Measurements from ENCODE around the gene PALLD.

PALLD gene

DNA sequence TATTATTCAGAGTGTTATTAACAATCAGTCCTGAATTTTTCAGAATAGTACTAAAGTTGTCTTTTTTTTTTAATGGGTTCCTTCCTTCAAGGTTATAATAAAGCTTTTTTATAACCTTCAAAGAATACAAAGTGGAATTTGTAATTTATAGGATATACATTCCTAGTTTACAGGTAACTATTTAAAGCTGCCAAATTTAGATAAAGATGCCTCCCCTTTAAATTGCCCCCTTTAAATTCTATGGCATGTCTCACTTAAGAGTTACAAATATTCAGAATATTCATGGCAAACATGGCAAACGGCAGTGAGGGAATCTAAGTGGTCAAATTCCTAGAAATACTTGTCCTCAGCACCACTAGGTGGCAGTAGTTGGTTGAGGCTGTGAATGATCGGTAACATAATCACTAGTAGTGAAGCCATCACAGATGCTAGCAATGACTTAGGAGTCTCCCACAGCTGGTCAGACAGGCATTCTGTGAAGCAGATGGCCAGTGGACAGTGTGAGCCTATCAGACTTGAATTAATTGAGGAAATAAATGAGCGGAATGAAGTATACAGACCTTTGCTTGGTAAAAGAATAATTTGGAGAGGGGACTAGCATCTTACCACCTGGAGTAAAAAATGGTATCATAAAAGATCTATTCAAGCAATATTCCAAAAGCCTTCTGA lies 426.8 kb downstream of the PALLD start:
- no peaks in the 10 kb centered on the region for H4K20me1 ChIP-seq (ENCODE audit: insufficient read depth, low read length)
- H3K4me3 ChIP-seq (ENCODE audit: low read depth in 1 of 2, low read length in 2 of 2), result no peak overlapping the region
- H3K4me2 ChIP-seq (ENCODE audit: insufficient read depth, low read length), result no peak overlapping the region
- no peaks in the 10 kb centered on the region; the same call in 1 of the 2 replicates for H3K36me3 ChIP-seq (ENCODE audit: insufficient read depth, low read length)
- peak; percentile 90 for ATAC-seq (ENCODE audit: insufficient read depth, low read depth)
- TF ChIP-seq EZH2 (IDR thresholded peaks at IDR 0.05; ENCODE audit: borderline replicate concordance, low read depth, low read length, severe bottlenecking), result no peak
- TF ChIP-seq, protein P1, sequence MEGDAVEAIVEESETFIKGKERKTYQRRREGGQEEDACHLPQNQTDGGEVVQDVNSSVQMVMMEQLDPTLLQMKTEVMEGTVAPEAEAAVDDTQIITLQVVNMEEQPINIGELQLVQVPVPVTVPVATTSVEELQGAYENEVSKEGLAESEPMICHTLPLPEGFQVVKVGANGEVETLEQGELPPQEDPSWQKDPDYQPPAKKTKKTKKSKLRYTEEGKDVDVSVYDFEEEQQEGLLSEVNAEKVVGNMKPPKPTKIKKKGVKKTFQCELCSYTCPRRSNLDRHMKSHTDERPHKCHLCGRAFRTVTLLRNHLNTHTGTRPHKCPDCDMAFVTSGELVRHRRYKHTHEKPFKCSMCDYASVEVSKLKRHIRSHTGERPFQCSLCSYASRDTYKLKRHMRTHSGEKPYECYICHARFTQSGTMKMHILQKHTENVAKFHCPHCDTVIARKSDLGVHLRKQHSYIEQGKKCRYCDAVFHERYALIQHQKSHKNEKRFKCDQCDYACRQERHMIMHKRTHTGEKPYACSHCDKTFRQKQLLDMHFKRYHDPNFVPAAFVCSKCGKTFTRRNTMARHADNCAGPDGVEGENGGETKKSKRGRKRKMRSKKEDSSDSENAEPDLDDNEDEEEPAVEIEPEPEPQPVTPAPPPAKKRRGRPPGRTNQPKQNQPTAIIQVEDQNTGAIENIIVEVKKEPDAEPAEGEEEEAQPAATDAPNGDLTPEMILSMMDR (IDR thresholded peaks at IDR 0.05; ENCODE audit: borderline replicate concordance, extremely low read depth, low read length, poor library complexity, severe bottlenecking), result peak; percentile 81
- H3K9me3 ChIP-seq (ENCODE audit: insufficient read depth, low read length, severe bottlenecking), result no peaks in the 10 kb centered on the region
- DNase-seq, result peak; percentile 57
- no peaks in the 10 kb centered on the region for H3K27me3 ChIP-seq (ENCODE audit: insufficient read depth, low read length, poor library complexity)
- H3K79me2 ChIP-seq (ENCODE audit: insufficient read depth, low read length), result no peaks in the 10 kb centered on the region
- H3K27ac ChIP-seq (ENCODE audit: low read length), result no peak overlapping the region
- H3K9ac ChIP-seq (ENCODE audit: low read depth, low read length), result no peak overlapping the region
- no peaks in the 10 kb centered on the region for H3K4me1 ChIP-seq (ENCODE audit: insufficient read depth, low read length)
- H2AFZ ChIP-seq (ENCODE audit: low read depth, low read length), result no peak overlapping the region

- no peak overlapping the region for H3K27ac ChIP-seq (ENCODE audit: low read length)
- TF ChIP-seq, protein P1 (IDR thresholded peaks at IDR 0.05; ENCODE audit: borderline replicate concordance, extremely low read depth, low read length, poor library complexity, severe bottlenecking), result no peak
- no peak for TF ChIP-seq EZH2 (IDR thresholded peaks at IDR 0.05; ENCODE audit: borderline replicate concordance, low read depth, low read length, severe bottlenecking)
Measured at GRCh38 chr4:168924667-168925066, 427.8 kb downstream of the PALLD start.

GRCh38 chr4:168925789-168926490 lies 429.1 kb downstream of the PALLD start:
- Histone ChIP-seq H3K4me1 (ENCODE audit: insufficient read depth, low read length) (no peaks in the 10 kb centered on the region), H3K4me2 (ENCODE audit: insufficient read depth, low read length) (no peak overlapping the region), H3K27ac (ENCODE audit: low read length) (no peak overlapping the region), H2AFZ (ENCODE audit: low read depth, low read length) (no peak overlapping the region), H3K79me2 (ENCODE audit: insufficient read depth, low read length) (no peaks in the 10 kb centered on the region), H3K27me3 (ENCODE audit: insufficient read depth, low read length, poor library complexity) (no peaks in the 10 kb centered on the region), H4K20me1 (ENCODE audit: insufficient read depth, low read length) (no peaks in the 10 kb centered on the region), H3K36me3 (ENCODE audit: insufficient read depth, low read length) (peaks cover 2% of the 10 kb centered on the region; the same call in 1 of the 2 replicates), H3K4me3 (ENCODE audit: low read depth in 1 of 2, low read length in 2 of 2) (no peak overlapping the region), H3K9me3 (ENCODE audit: insufficient read depth, low read length, severe bottlenecking) (peaks cover 1% of the 10 kb centered on the region), H3K9ac (ENCODE audit: low read depth, low read length) (no peak overlapping the region)
- no peak for ATAC-seq (ENCODE audit: insufficient read depth, low read depth)
- no peak for DNase-seq
- TF ChIP-seq, protein P1 (IDR thresholded peaks at IDR 0.05; ENCODE audit: borderline replicate concordance, extremely low read depth, low read length, poor library complexity, severe bottlenecking), result no peak
- no peak for TF ChIP-seq EZH2 (IDR thresholded peaks at IDR 0.05; ENCODE audit: borderline replicate concordance, low read depth, low read length, severe bottlenecking)

More at GRCh38 chr4:168924667-168925066, 427.8 kb downstream of the PALLD start:
- H2AFZ ChIP-seq (ENCODE audit: low read depth, low read length), result no peak overlapping the region
- no peak overlapping the region for H3K4me3 ChIP-seq (ENCODE audit: low read depth in 1 of 2, low read length in 2 of 2)
- H3K9ac ChIP-seq (ENCODE audit: low read depth, low read length), result no peak overlapping the region
- H3K36me3 ChIP-seq (ENCODE audit: insufficient read depth, low read length), result peaks cover 2% of the 10 kb centered on the region; the same call in 1 of the 2 replicates
- H3K27me3 ChIP-seq (ENCODE audit: insufficient read depth, low read length, poor library complexity), result no peaks in the 10 kb centered on the region
- DNase-seq (no peak), ATAC-seq (ENCODE audit: insufficient read depth, low read depth) (no peak)
- no peaks in the 10 kb centered on the region for H3K9me3 ChIP-seq (ENCODE audit: insufficient read depth, low read length, severe bottlenecking)
- H3K79me2 ChIP-seq (ENCODE audit: insufficient read depth, low read length), result no peaks in the 10 kb centered on the region
- no peak overlapping the region for H3K4me2 ChIP-seq (ENCODE audit: insufficient read depth, low read length)
- no peaks in the 10 kb centered on the region for H3K4me1 ChIP-seq (ENCODE audit: insufficient read depth, low read length)
- no peaks in the 10 kb centered on the region for H4K20me1 ChIP-seq (ENCODE audit: insufficient read depth, low read length)
